DND-41 (cell line): ENCODE data around the gene PMPCA.

Source experiments
- CTCF ChIP-seq: IDR thresholded peaks from 2 replicates; pipeline ENCODE4 v1.5.1; 2012; ENCODE audit warnings: borderline replicate concordance, low read length, moderate library complexity, mild to moderate bottlenecking; ENCODE audit not compliant: poor library complexity, severe bottlenecking; ENCODE audit errors: extremely low read depth
- EZH2 ChIP-seq: IDR thresholded peaks from 3 replicates; pipeline ENCODE4 v1.6.1; 2012; ENCODE audit warnings: borderline replicate concordance, low read depth, mild to moderate bottlenecking, moderate library complexity, low read length, inconsistent platforms; ENCODE audit not compliant: severe bottlenecking

- no peak for TF ChIP-seq CTCF
- no peak for TF ChIP-seq EZH2
Observed at GRCh38 chr9:136464241-136464640, 53.8 kb downstream of the PMPCA start.
